ENCODE results near the gene PRX.
"Not testable (repeated sequence)": the region's sequence is repeated elsewhere in the genome, so short reads cannot be mapped to it uniquely, and the experiment has no call there.

The PRX gene, protein sequence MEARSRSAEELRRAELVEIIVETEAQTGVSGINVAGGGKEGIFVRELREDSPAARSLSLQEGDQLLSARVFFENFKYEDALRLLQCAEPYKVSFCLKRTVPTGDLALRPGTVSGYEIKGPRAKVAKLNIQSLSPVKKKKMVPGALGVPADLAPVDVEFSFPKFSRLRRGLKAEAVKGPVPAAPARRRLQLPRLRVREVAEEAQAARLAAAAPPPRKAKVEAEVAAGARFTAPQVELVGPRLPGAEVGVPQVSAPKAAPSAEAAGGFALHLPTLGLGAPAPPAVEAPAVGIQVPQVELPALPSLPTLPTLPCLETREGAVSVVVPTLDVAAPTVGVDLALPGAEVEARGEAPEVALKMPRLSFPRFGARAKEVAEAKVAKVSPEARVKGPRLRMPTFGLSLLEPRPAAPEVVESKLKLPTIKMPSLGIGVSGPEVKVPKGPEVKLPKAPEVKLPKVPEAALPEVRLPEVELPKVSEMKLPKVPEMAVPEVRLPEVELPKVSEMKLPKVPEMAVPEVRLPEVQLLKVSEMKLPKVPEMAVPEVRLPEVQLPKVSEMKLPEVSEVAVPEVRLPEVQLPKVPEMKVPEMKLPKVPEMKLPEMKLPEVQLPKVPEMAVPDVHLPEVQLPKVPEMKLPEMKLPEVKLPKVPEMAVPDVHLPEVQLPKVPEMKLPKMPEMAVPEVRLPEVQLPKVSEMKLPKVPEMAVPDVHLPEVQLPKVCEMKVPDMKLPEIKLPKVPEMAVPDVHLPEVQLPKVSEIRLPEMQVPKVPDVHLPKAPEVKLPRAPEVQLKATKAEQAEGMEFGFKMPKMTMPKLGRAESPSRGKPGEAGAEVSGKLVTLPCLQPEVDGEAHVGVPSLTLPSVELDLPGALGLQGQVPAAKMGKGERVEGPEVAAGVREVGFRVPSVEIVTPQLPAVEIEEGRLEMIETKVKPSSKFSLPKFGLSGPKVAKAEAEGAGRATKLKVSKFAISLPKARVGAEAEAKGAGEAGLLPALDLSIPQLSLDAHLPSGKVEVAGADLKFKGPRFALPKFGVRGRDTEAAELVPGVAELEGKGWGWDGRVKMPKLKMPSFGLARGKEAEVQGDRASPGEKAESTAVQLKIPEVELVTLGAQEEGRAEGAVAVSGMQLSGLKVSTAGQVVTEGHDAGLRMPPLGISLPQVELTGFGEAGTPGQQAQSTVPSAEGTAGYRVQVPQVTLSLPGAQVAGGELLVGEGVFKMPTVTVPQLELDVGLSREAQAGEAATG (N-terminal part only)

DNA sequence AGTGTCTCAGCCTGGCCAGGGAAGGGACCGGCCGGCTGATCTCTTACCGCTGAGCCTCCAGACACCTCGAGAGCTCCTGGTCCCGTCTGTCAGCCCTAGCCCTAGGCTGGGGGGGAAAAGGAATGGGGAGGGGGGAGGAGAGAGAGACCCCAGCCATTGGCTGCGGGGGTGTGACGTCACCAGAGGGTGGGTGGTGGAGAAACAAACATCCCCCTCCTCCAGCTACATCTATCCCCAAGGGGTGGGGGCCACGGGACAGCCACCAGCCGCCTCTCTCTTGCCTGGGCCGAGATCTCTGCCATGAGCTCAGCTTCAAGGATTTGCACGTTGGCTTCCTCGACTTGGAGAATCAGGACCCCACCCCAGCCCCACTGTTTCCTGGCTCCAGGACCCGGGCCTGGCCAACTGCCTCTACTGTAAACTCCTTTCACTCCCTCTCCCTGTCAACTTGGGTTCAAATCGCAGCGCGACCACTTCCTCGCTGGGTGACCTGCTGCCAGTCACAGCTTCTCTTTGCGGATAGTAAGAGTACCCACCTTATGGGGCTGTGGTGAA lies at the start of gene PRX:
Gene PRX, minus strand, starts transcription at position 88 of the 555 bp plus-strand sequence. CDS start 5,446 bp downstream, outside the sequence.
- DNase-seq (ENCODE audit: low read depth, low spot score) = no peak

DNA sequence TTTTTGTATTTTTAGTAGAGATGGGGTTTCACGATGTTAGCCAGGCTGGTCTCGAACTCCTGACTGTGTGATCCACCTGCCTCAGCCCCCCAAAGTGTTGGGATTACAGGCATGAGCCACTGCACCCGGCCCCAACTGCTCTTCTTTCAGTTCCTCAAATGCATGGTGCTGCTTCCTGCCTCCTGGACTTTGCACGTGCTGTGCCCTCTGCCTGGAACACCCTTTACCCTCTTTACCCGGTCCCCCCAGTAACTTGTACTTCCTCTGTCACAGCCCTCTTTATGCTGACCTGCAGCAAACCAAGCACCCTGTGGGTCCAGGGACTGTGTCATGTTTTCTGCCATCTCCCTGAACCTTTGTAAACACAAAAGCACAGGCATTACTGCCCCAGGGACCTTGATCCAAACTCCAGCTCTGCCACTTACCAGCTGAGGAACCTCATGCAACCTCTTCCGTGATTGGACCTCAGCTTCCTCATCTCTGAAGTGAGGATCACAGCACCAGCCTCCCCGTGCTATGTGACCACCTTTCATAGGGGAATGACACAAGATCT lies 48.6 kb upstream of the PRX start:
- no peak for DNase-seq (ENCODE audit: low read depth, low spot score)

DNA sequence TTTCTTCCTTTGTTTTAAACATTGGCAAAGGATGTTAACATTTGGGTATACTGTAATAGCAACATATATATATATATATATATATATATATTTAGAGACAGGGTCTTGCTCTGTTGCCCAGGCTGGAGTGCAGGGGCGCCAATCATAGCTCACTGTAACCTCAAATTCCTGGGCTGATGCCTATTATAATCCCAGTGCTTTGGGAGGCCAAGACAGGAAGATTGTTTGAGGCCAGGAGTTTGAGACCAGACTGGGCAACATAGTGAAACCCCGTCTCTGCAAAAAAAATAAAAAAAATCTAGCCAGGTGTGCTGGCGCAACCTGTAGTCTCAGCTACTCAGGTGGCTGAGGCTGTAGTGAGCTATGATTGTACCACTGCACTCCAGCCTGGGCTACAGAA lies 47.0 kb upstream of the PRX start:
- DNase-seq (ENCODE audit: low read depth, low spot score) = no peak

DNA sequence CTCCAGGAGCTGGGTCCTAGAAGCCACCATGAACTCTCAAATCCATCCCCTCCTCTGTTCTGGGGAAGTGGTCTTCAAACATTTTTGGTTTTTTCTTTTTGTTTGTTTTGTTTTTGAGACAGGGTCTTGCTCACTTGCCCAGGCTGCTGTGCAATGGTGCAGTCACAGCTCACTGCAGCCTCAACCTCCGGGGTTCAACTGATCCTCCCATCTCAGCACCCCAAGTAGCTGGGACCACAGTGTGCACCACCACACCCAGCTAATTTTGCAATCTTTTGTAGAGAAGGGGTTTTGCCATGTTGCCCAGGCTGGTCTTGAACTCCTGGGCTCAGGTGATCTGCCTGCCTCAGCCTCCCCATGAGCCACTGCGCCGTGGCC lies 45.4 kb upstream of the PRX start:
- DNase-seq (ENCODE audit: low read depth, low spot score) = no peak

DNA sequence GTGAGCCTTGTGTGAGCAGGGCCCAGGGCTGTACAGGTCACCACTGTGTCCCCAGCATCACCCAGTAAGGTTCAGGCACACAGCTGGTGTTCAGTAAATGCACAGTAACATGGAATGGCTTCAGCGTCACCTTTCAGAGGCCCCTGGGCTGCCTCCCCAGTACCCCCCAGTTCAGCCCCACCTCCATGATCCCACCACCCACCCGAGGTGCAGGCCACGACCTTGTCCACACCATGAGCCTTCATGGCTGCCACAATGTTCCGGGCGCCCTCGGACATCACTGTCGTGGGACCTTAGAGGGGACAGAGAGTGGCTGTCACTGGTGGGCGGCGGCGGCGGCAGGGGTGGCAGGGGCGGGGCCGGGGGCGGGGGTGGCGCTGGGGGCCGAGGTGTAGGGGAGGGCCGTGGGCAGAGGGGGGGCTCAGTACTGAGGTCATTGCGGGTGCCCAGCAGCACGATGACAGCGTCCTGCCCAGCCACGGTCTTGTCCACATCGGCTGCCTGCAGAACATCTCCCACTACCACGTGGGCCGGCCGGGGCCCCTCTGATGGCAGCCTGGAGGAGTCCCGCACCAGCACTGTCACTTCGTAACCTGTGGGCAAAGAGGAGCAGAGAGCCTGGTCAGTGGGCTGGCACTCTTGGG lies 44.9 kb upstream of the PRX start:
- no peak for DNase-seq (ENCODE audit: low read depth, low spot score)

DNA sequence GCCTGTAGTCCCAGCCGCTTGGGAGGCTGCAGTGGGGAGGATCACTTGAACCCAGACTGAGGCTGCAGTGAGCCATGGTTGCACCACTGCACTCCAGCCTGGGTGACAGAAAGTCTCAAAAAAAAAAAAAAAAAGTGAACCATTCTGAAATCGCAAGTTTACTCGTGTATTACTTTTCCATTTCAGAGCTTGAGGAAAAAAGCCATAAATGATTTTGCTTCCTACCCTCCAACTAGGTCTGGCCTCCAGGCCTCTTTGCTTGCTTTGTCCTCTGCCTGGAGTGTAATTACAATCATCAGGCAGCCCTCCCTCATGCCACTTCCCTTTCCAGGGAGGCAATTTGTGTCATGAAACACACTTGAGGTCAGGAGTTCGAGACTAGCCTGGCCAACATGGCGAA lies 43.9 kb upstream of the PRX start:
- DNase-seq (ENCODE audit: low read depth, low spot score) = no peak

DNA sequence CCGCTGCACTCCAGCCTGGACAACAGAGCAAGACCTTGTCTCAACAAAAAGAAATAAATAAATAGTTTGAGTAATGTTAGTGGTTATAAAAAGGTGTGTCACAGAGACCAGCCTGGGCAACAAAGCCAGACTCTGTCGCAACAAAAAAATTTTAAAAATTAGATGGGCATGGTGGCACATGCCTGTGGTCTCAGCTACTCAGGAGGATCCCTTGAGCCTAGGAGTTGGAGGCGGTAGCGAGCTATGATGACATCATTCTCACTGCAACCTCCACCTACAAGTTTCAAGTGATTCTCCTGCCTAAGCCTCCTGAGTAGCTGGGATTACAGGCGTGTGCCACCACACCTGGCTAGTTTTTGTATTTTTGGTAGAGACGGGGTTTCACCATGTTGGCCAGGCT lies 40.8 kb upstream of the PRX start:
- not testable (repeated sequence) for DNase-seq (ENCODE audit: low read depth, low spot score)

DNA sequence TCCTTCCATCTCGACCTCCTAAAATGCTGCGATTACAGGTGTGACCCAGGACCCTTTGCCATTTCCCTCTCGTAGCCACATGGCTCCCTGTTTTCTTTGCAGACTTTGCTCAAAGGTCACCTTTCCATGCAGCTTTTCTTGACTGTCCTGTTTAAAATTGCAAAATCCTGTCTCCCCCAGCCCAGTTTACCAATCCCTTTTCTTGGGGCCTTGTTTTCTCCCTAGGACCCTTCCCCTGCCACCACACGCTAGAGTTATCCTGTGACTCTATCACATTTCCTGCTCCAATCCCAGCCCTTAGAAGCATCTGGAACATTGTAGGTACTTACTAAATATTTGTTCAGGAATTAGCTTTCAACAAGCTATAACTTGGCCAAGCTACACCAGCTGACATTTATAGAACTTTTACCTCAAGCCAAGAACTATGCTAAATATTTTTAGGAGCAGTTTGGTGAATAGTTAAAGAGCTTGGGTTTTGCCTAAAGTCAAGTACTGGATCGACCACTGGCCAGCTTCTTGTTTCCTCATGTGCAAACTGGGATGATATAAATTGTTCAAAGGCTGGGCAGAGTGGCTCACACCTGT lies 40.1 kb upstream of the PRX start:
- no peak for DNase-seq (ENCODE audit: low read depth, low spot score)

DNA sequence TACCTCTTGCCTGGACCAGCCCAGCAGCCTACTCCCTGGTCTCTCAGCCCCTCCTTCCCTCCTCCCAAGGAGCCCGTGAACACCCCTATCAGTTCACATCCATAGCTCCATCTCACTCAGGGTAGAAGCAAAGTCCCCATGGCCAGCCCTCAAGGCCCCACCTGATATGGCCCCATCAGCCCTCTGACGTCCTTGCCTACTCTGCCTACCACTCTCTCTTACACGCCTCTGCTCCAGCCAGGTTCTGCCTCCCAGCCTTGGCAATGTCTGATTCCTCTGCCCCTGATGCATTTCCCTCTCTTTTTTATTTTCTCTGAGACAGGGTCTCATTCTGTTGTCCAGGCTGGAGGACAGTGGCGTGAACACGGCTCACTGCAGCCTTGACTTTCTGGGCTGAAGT lies 38.8 kb upstream of the PRX start:
- no peak for DNase-seq (ENCODE audit: low read depth, low spot score)

DNA sequence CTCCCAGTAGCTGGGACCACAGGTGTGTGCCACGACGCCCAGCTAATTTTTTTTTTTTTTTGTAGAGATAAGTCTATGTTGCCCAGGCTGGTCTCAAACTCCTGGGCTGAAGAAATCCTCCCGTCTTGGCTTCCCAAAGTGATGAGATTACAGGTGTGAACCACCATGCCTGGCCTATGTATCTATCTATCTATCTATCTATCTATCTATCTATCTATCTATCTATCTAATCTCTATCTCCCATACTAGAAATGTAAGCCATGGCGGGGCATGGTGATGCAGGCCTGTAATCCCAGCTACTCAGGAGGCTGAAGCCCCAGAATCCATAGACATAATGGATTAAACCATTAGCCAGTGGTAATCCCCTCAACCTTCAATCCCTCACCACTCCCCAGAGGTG lies 37.5 kb upstream of the PRX start:
- DNase-seq (ENCODE audit: low read depth, low spot score) = no peak

DNA sequence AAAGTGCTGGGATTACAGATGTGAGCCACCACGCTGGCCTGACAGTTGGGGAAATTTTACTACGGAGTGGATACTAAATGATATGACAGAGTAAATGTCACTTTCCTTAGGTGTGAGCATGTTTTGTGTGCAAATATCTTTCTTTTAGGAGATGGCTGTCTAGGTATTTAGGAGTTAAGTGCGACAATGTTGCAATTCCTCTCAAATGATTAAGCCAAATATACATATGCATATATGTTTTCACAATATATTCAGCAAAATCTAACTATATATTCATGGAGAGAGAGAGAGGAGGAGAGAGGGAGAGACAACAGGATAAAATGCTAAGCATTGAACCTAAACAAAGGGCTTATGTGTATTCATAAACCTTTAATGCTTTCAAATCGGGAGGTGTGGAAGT lies 36.3 kb upstream of the PRX start:
- no peak for DNase-seq (ENCODE audit: low read depth, low spot score)

DNA sequence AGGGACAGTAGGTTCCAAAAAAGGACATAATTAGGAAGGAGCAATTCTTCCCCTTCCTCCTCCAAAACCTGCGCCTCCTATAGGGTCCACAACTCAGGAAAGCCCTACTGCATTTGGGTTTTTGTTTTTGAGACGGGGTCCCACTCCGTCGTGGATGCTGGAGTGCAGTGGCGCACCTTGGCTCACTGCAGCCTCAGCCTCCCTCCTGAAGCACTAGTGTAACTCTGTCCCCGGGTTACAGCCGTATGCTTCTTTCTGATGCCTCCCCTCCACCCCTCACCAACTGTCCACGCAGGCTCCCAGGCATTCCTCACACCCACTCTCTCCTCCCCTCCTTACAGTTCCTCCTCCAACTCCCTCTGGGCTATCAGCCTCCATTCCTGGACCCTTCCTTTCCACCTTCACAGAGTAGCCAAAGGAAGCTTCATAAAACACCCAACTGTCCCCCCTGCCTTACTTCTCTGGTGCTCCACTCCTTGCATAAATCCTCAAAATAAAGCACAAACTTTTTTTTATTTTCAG lies 33.1 kb upstream of the PRX start:
- no peak for DNase-seq (ENCODE audit: low read depth, low spot score)

DNA sequence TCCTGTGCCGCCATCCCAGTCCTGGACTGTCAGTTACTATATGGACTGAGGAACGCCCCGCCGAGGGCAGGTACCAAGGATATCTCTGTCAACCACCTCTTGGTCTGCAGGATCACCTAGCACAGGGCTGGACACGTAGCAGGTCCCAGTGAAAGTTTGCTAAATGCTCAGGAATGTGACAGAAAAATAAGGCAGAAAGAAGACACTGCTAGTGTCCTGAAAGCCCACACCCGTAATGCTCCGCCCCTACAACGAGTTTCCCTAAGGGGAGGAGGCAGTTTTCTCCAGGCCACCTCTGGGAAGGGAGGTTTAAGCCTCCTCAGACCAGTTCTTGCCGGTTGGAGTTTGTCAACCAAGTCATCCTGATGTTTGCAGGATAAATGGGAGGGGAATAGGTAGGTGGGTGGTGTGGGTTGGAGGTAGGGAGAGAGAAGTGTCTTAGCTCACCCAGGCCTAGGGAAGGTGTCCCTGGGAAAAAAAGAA lies 32.6 kb upstream of the PRX start:
- no peak for DNase-seq (ENCODE audit: low read depth, low spot score)

DNA sequence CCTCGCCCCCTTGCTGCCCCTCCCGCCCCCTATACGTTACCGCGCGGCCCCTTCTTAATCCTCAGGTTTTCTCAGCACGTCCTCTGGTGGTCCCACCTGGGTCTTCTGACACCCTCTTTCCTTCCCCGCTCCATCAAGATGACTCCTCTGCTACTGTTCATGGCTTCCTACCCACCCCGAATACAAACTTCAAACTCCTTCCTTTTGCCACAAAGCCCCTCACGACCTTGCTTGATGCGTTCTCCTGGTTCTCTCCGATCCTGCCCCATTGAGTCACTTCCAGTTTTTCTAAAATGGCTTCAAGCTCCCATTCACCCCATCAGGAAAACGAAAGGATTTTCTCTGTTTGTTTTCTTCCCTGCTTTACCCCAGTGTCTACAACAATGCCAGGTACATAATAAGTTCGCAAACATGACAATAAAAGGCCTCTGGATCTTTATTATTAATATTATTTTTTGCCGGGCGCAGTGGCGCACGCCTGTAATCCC lies 31.7 kb upstream of the PRX start:
- no peak for DNase-seq (ENCODE audit: low read depth, low spot score)

DNA sequence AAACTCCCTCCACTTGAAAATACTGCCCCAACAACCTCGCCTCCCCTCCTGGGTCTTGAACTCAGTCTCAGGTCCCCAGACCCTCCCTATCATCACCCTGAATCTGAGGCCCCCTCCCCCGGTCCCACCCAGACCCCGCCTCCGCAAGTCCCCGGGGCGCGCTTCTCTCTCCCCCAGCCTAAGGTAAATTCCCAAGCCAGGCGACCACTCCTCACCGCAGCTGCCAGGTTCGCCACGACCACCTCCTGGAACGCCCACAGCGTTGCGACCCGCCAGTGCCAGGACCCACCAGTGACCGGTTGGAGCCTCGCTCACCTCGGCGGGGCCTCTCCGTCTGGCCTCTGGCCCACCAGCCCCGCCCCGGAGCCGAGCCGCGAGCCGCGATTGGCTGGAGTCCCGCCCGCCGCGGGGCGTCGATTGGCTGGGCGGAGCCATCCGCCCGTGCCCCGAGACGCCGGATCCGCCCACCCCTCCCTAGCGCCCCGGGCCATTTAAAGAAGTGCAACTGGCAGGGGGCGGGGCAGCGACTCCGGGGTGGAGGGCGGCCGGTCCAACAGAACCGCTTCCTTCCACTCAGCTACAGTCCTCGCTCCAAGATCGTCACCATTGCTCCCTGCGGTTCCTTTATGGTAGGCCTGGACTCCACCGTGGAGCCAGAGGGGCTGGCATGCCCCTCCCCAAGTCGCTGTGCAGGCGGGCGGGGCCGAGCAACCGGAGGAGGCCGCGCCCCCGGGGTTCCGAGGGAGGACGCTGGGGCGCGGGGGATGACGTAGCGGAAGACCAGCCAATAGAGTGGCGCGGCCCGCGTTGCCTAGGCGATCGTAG lies 31.0 kb upstream of the PRX start, which contains the start of gene SERTAD3:
Gene SERTAD3, minus strand, starts transcription at position 336 of the 825 bp plus-strand sequence. CDS start 2,255 bp downstream, outside the sequence.
- peak; percentile 86 for DNase-seq (ENCODE audit: low read depth, low spot score)

DNA sequence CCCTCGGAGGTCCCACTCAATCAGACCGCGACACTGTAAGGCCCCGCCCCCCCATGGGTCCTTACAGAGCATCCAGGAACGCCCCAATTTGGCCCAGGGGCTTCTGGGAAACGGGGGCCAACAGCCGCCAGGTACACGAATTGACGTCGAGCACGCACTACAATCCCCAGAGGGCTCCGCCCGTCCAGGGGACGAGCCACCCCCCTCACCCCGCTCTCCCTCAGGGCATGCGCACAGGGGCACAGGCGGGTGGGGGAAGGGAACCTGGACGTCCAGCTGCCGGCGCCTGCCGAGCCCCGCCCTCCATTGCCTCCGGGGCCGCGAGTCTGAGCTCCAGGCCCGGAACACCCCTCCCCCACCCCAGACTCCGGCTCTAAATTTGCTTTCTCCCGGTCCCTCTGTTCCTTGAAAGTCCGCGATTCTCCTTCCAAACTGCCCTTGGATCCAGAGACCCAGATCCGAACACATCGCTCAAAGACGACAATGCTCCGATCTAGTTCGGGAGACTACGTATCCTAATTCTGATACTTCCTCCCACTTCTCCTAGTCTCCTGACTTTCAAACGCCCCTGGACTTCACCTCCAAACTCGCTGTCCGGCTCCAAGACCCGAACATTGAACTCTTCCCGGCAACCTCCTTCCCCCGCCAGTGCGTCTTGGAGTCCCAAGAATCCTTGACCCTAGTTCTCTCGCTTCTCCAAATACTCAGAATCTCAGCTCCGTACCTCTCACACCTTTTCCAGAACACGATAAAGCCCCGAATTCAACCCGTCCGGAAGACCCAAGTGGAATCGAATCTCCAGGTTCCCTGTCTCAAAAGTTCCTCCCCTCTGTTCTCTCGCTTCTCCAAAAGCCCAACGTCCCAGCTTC lies 30.2 kb upstream of the PRX start:
- DNase-seq (ENCODE audit: low read depth, low spot score) = peak; percentile 97

DNA sequence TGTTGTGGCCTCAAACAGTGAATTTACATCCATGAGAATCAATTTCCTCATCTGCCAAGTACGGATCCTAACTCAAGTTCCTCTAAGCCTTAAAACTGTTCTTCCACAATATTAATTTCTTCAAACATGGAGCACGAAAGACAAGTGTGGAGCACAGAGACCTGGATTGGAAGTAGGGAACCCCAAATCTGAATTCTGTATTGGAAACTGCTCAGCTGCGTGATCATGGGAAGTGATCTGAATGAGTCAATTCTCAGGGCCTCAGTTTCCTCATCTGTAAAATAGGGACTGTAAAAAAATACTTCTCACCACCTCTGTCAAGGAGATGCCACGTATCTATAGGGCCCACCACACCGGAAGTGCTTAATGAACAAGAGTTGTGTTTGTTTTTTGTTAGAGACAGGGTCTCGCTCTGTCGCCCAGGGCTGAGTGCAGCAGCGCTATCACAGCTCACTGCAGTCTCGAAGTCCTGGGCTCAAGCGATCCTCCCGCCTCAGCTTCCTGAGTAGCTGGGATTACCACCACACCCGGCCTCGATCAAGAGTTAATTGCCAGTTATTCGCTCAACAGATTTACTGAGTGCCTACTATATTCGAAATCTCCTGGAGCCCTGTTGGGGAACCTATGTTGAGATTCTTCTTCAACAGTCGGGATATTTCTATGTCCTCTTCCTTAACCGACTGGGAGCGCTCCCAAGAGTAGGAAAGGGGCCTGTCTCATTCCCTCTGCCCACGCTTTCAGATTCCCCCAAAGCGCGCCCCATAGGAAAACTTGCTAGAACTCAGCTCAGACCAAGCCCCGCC lies 29.4 kb upstream of the PRX start:
- no peak for DNase-seq (ENCODE audit: low read depth, low spot score)
